ENCODE measurements around the gene PLPPR3. TPM values are rescaled to one million over a fixed set of nuclear protein-coding genes. Genes with fewer than 3 reads are reported as not detected.
"Not testable (repeated sequence)": the region's sequence is repeated elsewhere in the genome, so short reads cannot be mapped to it uniquely, and the experiment has no call there.

Gene PLPPR3
- total RNA-seq, 1 donor: 0.36 TPM

- no peaks in the 10 kb centered on the region for H4K20me1 ChIP-seq (ENCODE audit: insufficient read depth, low read length)
- no peaks in the 10 kb centered on the region for H3K36me3 ChIP-seq (ENCODE audit: insufficient read depth, low read length)
- TF ChIP-seq CTCF (IDR thresholded peaks at IDR 0.05; ENCODE audit: extremely low read depth, low read depth, low read length): no peak
- no peak for DNase-seq (ENCODE audit: insufficient read length, low spot score, missing footprints)
- no peaks in the 10 kb centered on the region for H3K79me2 ChIP-seq (ENCODE audit: insufficient read depth, low read length)
- H3K4me1 ChIP-seq (ENCODE audit: insufficient read depth, low read length): no peaks in the 10 kb centered on the region
- H3K27me3 ChIP-seq (ENCODE audit: insufficient read depth, low read length): peaks cover 1% of the 10 kb centered on the region
- no peak overlapping the region for H3K27ac ChIP-seq (ENCODE audit: low read depth, low read length)
- no peak overlapping the region for H3K4me2 ChIP-seq (ENCODE audit: insufficient read depth, low read length)
- no peak overlapping the region for H3K4me3 ChIP-seq (ENCODE audit: insufficient read depth, low read length)
- H2AFZ ChIP-seq (ENCODE audit: low read length): no peak overlapping the region
- no peaks in the 10 kb centered on the region for H3K9me3 ChIP-seq (ENCODE audit: low read depth, low read length)
These were observed 32.8 kb upstream of the PLPPR3 start for GRCh38 chr19:854549-854948.

DNA sequence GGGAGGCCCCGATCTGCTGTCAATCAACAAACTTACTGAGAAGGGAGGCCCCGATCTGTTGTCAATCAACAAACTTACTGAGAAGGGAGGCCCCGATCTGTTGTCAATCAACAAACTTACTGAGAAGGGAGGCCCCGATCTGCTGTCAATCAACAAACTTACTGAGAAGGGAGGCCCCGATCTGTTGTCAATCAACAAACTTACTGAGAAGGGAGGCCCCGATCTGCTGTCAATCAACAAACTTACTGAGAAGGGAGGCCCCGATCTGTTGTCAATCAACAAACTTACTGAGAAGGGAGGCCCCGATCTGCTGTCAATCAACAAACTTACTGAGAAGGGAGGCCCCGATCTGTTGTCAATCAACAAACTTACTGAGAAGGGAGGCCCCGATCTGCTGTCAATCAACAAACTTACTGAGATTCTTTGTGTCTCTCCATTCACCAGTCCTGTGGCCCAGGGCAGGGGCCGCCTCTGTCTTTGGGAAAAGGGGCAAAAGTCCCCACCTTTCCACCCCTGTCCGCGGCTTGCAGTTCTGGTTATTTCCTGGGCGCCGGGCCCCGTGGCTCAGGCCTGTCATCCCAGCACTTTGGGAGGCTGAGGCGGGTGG is 32.0 kb upstream of the PLPPR3 start:
- not testable (repeated sequence) for H3K4me2 ChIP-seq (ENCODE audit: insufficient read depth, low read length); H3K4me3 ChIP-seq (ENCODE audit: insufficient read depth, low read length); H3K27me3 ChIP-seq (ENCODE audit: insufficient read depth, low read length); H3K4me1 ChIP-seq (ENCODE audit: insufficient read depth, low read length); H3K9me3 ChIP-seq (ENCODE audit: low read depth, low read length); H3K36me3 ChIP-seq (ENCODE audit: insufficient read depth, low read length); DNase-seq (ENCODE audit: insufficient read length, low spot score, missing footprints); H2AFZ ChIP-seq (ENCODE audit: low read length); H3K79me2 ChIP-seq (ENCODE audit: insufficient read depth, low read length); H4K20me1 ChIP-seq (ENCODE audit: insufficient read depth, low read length); H3K27ac ChIP-seq (ENCODE audit: low read depth, low read length)

DNA sequence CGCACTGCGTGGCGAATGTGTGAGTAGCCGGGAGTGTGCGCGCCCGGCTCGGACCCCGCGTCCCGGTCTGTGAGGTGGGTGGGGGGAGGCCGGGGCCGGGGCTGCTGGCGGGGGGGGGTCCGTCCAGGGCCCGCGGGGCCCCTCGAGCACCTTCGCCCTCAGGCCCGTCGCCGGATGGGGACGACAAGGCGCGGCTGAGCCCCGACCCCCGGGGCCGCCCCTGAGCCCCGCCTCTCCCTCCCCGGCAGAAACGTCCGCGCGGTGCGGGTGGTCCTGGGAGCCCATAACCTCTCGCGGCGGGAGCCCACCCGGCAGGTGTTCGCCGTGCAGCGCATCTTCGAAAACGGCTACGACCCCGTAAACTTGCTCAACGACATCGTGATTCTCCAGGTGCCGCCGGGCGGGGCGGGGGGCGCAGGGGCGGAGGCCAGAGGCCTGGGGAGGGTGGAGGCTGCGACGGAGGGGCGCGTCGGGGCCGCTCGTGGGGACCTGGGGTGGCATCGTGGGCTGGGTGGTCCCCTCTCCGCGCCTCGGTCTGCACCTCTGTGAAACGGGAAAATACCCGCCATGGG is 31.3 kb upstream of the PLPPR3 start:
- Histone ChIP-seq H3K4me1 (ENCODE audit: insufficient read depth, low read length) (no peaks in the 10 kb centered on the region), H4K20me1 (ENCODE audit: insufficient read depth, low read length) (no peaks in the 10 kb centered on the region), H3K79me2 (ENCODE audit: insufficient read depth, low read length) (no peaks in the 10 kb centered on the region), H3K4me2 (ENCODE audit: insufficient read depth, low read length) (no peak overlapping the region), H3K27me3 (ENCODE audit: insufficient read depth, low read length) (peaks cover 4% of the 10 kb centered on the region), H3K9me3 (ENCODE audit: low read depth, low read length) (no peaks in the 10 kb centered on the region), H3K27ac (ENCODE audit: low read depth, low read length) (no peak overlapping the region), H3K36me3 (ENCODE audit: insufficient read depth, low read length) (no peaks in the 10 kb centered on the region), H3K4me3 (ENCODE audit: insufficient read depth, low read length) (no peak overlapping the region), H2AFZ (ENCODE audit: low read length) (no peak overlapping the region)
- no peak for DNase-seq (ENCODE audit: insufficient read length, low spot score, missing footprints)
- no peak for TF ChIP-seq CTCF (IDR thresholded peaks at IDR 0.05; ENCODE audit: extremely low read depth, low read depth, low read length)

- H3K9me3 ChIP-seq (ENCODE audit: low read depth, low read length): no peaks in the 10 kb centered on the region
- H3K27me3 ChIP-seq (ENCODE audit: insufficient read depth, low read length): peaks cover 11% of the 10 kb centered on the region
- H3K79me2 ChIP-seq (ENCODE audit: insufficient read depth, low read length): no peaks in the 10 kb centered on the region
- no peak for DNase-seq (ENCODE audit: insufficient read length, low spot score, missing footprints)
- H3K4me1 ChIP-seq (ENCODE audit: insufficient read depth, low read length): peaks cover 3% of the 10 kb centered on the region
- H2AFZ ChIP-seq (ENCODE audit: low read length): no peak within 1 kb of the TSS
- H3K27ac ChIP-seq (ENCODE audit: low read depth, low read length): no peak within 1 kb of the TSS
- no peak for TF ChIP-seq CTCF (IDR thresholded peaks at IDR 0.05; ENCODE audit: extremely low read depth, low read depth, low read length)
- H3K36me3 ChIP-seq (ENCODE audit: insufficient read depth, low read length): no peaks in the 10 kb centered on the region
- H4K20me1 ChIP-seq (ENCODE audit: insufficient read depth, low read length): no peaks in the 10 kb centered on the region
- H3K4me3 ChIP-seq (ENCODE audit: insufficient read depth, low read length): no peak within 1 kb of the TSS
- peak within 1 kb of the TSS; percentile 65 for H3K4me2 ChIP-seq (ENCODE audit: insufficient read depth, low read length)
These were observed 30.6 kb upstream of the PLPPR3 start, which contains the start of gene ELANE for GRCh38 chr19:852136-853013. ELANE (plus strand) TSS chr19:852303; CDS start chr19:852329, 26 bp downstream.
